Fibroblast of pulmonary artery (primary cell): ENCODE measurements around the gene FOXF2.
"Not testable (repeated sequence)": the region's sequence is repeated elsewhere in the genome, so short reads cannot be mapped to it uniquely, and the experiment has no call there.

Source experiments
- DNase-seq: peaks from one replicate; pipeline ENCODE4 v3.0.0-alpha.2; 2010; ENCODE audit warnings: low read depth
- H3K4me3 ChIP-seq: replicated peaks from 2 replicates; pipeline ENCODE4 v1.5.1; 2011; ENCODE audit warnings: low read depth, mild to moderate bottlenecking, control low read depth, low read length, moderate library complexity
- TF ChIP-seq, protein P1 (sequence below): IDR thresholded peaks from 2 replicates; pipeline ENCODE4 v1.5.1; 2011; ENCODE audit warnings: mild to moderate bottlenecking, control low read depth, low read length, inconsistent platforms; ENCODE audit errors: missing control alignments

Gene FOXF2

DNA sequence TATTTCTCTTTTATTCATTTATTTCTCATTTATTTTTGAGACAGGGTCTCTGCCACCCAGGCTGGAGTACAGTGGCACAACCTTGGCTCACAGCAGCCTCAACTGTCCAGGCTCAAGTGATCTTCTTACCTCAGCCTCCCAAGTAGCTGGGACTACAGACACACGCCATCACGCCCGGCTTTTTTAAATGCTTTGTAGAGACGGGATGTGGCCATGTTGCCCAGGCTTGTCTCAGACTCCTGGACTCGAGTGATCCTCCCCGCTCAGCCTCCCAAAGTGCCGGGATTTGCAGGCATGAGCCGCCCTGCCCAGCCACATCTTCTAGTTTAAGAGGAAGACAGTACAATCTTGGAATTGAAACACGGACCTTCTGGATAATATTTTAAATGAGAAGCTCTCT lies 21.6 kb upstream of the FOXF2 start:
- no peak for DNase-seq
- H3K4me3 ChIP-seq = no peak overlapping the region
- TF ChIP-seq, protein P1, sequence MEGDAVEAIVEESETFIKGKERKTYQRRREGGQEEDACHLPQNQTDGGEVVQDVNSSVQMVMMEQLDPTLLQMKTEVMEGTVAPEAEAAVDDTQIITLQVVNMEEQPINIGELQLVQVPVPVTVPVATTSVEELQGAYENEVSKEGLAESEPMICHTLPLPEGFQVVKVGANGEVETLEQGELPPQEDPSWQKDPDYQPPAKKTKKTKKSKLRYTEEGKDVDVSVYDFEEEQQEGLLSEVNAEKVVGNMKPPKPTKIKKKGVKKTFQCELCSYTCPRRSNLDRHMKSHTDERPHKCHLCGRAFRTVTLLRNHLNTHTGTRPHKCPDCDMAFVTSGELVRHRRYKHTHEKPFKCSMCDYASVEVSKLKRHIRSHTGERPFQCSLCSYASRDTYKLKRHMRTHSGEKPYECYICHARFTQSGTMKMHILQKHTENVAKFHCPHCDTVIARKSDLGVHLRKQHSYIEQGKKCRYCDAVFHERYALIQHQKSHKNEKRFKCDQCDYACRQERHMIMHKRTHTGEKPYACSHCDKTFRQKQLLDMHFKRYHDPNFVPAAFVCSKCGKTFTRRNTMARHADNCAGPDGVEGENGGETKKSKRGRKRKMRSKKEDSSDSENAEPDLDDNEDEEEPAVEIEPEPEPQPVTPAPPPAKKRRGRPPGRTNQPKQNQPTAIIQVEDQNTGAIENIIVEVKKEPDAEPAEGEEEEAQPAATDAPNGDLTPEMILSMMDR = no peak

GRCh38 chr6:1368940-1369339 lies 20.4 kb upstream of the FOXF2 start:
- no peak for DNase-seq
- TF ChIP-seq, protein P1 = no peak
- no peak overlapping the region for H3K4me3 ChIP-seq

- H3K4me3 ChIP-seq, DNase-seq: not testable (repeated sequence)
These were observed 19.7 kb upstream of the FOXF2 start for GRCh38 chr6:1369695-1370094.

DNA sequence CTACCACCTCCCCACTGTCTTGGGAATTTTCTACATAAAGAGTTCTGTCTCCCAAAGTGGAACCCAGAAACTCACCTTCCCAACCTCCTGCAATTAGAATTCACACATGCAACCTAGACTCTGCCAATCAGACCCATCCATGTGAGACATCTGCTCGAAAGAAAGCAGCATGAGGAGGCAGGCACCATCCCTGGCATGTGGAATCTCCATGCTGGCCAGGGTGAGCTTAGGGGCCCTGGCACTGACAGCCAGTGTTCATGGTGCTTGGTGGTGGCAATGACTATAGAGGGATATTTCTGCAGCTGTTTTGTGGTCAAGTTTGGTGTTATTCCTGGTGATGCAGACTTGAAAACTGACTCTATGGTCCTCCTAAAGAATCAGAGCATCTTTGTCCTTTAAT lies 17.4 kb upstream of the FOXF2 start:
- TF ChIP-seq, protein P1 = no peak

DNA sequence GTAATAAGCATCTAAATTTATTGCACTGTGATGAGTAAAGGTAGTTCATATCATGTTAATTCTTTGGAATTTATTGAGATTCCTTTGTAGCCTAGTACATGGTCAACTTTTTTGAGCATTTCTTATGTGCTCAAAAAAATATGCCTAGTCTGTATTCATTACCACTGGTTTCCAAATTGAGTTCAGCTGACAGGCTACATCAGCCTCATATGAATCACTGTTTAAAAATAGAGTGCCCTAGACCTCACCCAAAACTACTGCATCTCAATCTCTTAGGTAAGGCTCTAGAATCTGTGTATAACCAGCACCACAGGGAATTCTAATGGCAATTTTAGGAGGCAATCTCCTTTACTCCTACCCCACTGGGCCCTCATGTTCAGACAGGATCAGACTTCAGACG lies 16.7 kb upstream of the FOXF2 start:
- DNase-seq = no peak
- no peak overlapping the region for H3K4me3 ChIP-seq
- TF ChIP-seq, protein P1 = no peak

More for the DNA sequence above, 17.4 kb upstream of the FOXF2 start:
- no peak for DNase-seq
- H3K4me3 ChIP-seq = no peak overlapping the region

DNA sequence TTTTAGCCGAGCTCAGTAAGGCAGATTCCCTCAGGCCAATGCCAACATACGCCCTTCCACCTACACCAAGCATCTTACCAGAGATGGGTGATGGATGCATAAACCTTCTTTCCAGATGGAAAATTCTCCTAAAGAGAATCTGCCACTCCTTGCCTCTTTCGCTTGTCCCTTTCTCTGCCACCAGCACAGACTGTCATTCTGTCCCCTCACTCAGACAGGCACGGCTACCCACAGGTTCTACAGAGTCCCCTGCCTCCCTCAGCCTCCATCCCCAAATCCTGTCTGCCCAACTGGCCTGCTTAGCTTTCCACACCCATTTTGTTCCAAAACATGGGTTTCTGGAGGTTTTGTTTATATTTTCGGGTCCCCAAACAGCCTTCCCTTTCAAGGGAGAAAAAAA lies 12.7 kb upstream of the FOXF2 start:
- TF ChIP-seq, protein P1 = no peak

GRCh38 chr6:1377526-1377925 lies 11.8 kb upstream of the FOXF2 start:
- TF ChIP-seq, protein P1 = no peak
- no peak for DNase-seq
- H3K4me3 ChIP-seq = no peak overlapping the region

More for the DNA sequence above, 12.7 kb upstream of the FOXF2 start:
- no peak overlapping the region for H3K4me3 ChIP-seq
- no peak for DNase-seq
